ENCODE results near the gene ACD.

ACD gene

DNA sequence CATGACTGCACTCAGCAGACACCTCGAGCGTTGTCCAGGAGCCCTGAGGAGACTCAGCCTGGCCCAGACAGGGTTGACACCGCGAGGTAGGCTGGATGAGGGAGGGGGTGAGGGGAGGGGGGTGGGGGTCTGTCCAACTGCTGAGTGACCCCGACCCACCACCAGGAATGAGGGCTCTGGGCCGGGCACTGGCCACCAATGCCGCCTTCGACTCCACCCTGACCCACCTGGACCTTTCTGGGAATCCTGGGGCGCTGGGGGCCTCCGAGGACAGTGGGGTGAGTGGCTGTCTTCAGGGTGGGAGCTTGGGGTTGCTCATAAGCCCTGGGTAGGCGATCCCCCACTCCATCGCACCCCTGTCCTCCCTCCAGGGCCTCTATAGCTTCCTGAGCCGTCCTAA, 12.4 kb downstream of the ACD start:
- no peak for DNase-seq (ENCODE audit: low read depth)

DNA sequence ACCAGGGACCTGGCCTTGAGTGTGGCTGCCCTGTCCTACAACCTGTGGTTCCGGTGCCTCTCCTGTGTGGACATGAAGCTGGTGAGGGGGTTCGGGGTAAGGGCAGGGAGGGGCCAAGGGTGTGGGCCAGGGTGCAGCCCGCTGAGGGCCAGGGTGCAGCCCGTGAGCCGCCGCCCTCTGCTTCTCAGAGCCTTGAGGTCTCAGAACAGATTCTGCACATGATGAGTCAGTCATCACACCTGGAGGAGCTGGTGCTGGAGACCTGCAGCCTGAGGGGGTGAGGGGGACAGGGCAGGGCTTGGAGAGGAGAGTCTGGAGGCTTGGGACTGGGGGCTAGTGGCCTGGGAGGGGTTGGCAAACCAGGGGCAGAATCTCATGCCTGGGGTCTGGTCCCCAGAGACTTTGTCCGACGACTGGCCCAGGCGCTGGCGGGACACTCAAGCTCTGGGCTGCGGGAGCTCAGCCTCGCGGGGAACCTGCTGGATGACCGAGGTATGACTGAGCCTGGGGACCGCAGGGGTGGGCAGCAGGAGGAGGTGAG, 12.9 kb downstream of the ACD start:
- DNase-seq (ENCODE audit: low read depth) = no peak

DNA sequence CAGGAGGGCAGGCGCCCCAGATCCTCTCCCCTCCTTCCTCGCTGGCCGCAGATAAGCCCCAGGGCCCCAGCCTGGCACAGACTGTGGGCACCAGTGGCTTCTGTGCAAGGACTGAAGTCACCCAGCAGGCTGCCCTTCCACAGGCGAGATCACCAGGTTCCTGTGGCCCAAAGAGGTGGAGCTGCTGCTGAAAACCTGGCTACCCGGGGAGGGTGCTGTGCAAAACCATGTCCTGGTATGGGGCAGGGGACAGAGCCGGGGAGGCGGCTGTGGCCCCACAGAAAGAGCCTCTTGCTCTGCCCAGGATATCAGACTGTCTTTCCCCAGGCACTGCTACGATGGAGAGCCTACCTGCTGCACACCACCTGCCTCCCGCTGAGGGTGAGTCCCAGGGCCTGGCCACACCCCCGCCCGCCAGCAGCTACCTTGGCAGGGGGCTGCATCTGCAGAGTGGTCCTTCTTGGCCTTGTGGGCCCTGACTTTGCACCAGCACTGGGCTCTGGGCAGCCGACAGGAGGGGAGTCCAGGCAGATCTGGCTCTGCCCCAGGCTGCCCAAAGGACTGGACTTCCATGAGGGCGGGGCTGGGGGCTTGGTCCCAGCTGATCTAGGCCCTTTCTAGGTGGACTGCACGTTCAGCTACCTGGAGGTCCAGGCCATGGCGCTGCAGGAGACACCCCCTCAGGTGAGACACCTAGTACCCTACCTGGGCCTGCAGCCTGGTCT, 14.5 kb downstream of the ACD start:
- DNase-seq (ENCODE audit: low read depth) = no peak

- no peak for DNase-seq (ENCODE audit: low read depth)
Observed at GRCh38 chr16:67644038-67644437, 16.0 kb downstream of the ACD start.

DNA sequence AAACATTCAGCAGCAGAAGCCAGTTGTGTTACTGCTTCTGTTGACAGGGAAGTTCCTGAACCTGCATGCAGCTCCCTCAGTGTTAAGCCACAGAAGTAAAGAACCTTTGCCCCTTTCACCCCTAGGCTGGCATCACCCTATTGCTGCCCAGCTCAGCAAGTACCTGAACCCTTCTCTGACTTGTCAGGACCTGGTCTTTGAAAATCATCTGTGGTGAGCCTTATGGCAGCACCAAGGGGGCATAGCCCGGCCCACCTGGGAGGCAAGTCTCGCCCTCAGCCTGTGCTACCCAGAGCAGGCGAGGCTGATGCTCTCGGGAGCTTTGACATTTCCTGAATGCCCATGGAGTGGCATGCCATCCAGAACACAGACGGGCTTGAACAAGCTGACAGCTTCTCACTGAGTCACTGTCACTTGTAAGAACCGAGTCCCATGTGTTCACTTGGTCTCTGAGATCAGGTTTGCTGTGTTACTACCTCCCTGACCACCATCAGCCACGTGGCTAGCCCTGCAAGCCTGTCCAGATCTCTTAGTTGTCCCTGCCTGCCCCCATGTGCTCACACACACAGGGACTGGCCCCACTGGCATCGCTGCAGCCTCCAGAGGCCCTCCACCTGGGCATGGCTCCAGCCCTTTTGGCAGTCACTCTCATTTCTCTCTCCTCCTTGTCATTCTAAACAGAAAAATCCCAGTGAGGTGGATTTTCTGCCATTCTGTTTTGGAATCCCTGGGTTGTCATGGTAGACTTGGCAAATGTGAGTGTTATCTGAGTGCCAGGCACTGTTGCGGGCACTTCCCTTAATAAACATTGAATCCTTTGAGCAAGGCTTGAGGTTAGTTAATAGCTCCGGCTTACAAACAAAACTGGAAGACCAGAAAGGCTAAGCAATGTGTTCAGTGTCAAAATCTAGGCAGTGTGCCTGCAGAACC, 18.0 kb downstream of the ACD start:
- DNase-seq (ENCODE audit: low read depth) = no peak

- DNase-seq (ENCODE audit: low read depth) = no peak
Observed at GRCh38 chr16:67637625-67638024, 22.4 kb downstream of the ACD start.

- no peak for DNase-seq (ENCODE audit: low read depth)
Observed at GRCh38 chr16:67636713-67637112, 23.3 kb downstream of the ACD start.

- no peak for DNase-seq (ENCODE audit: low read depth)
Observed at GRCh38 chr16:67632415-67633172, 27.5 kb downstream of the ACD start.

DNA sequence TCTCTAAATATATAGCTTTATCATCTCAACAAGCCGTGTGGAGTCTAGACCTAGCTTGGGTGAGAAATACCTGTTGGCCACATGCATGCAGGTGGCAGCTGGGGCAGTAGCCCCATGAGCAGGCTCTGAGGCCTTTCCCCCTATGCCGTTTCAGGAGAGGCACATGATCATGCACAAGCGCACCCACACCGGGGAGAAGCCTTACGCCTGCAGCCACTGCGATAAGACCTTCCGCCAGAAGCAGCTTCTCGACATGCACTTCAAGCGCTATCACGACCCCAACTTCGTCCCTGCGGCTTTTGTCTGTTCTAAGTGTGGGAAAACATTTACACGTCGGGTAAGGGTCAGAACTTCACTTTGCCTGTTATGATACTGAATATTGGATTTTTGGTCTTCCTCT, 31.8 kb downstream of the ACD start:
- DNase-seq (ENCODE audit: low read depth) = no peak

DNA sequence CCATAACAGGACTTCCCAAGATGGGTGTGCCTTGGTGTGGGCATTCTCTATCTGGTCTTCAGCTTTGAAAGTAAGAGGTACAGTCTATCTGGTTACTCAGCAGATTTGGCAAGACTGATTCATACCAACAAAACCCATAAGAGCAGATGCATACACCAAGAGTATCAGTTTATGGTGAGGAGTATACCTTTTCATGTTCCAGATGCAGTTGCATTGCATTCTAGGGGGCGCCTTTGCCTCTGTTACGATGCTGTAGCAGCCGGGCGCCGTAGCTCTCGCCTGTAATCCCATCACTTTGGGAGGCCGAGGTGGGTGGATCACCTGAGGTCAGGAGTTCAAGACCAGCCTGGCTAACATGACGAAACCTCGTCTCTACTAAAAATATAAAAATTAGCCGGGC, 46.3 kb downstream of the ACD start:
- no peak for DNase-seq (ENCODE audit: low read depth)

DNA sequence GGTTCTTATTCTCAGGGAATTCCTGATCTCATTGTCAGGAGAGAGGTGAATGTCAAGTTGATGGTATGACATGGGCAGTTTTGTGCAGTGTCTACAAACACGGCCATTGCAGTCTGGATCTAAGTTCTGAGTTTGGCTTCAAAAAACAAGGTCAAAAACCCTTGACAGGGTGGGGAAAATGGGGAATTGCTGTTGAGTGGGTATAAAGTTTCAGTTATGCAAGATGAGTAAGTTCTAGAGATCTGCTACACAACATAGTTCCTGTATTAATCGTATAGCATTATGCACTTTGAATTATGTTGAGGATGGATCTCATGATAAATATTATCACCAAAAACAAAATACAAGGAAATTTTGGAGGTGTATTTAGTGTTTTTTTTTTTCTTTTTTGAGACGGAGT, 51.7 kb downstream of the ACD start:
- DNase-seq (ENCODE audit: low read depth) = no peak

Measured in activated T-helper 1 cell treated with Interleukin-2 at 50 U/mL for 16 hours (primary cell).